SK-N-SH (cell line): ENCODE results near the gene NCS1.

Experiments
- GABPA ChIP-seq: IDR thresholded peaks from 2 replicates; pipeline ENCODE4 v1.4.0; 2012; ENCODE audit warnings: low read depth, mild to moderate bottlenecking
- JUND ChIP-seq: IDR thresholded peaks from 2 replicates; pipeline ENCODE4 v1.4.0; 2012
- SIN3A ChIP-seq: IDR thresholded peaks from 2 replicates; pipeline ENCODE4 v1.6.1; 2012; ENCODE audit warnings: low read depth, mild to moderate bottlenecking, low read length, moderate library complexity, borderline replicate concordance
- TF ChIP-seq, protein P1 (sequence below): fragments of 200-600 bp; sonication (generic); IDR thresholded peaks from 2 replicates; pipeline ENCODE4 v1.6.1; 2017; ENCODE audit warnings: antibody characterized with exemption, mild to moderate bottlenecking, moderate library complexity

DNA sequence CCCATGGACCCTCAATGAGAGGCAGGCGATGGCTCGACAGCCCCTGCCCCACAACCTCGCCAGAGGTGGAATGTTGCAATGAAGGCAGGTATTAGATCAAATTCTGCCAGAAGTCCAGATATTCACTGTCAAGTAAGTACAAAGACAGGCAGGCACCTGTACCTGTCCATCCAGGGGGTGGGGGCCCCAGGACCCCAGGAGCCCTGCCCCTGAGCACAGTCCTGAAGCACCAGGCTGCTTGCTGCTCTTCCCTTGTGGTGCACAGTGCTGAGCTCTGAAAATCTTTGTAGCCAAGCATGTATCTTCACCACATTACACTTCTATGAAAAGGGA lies 67.1 kb downstream of the NCS1 start:
- TF ChIP-seq SIN3A (no peak), GABPA (no peak), JUND (no peak)
- TF ChIP-seq, protein P1, sequence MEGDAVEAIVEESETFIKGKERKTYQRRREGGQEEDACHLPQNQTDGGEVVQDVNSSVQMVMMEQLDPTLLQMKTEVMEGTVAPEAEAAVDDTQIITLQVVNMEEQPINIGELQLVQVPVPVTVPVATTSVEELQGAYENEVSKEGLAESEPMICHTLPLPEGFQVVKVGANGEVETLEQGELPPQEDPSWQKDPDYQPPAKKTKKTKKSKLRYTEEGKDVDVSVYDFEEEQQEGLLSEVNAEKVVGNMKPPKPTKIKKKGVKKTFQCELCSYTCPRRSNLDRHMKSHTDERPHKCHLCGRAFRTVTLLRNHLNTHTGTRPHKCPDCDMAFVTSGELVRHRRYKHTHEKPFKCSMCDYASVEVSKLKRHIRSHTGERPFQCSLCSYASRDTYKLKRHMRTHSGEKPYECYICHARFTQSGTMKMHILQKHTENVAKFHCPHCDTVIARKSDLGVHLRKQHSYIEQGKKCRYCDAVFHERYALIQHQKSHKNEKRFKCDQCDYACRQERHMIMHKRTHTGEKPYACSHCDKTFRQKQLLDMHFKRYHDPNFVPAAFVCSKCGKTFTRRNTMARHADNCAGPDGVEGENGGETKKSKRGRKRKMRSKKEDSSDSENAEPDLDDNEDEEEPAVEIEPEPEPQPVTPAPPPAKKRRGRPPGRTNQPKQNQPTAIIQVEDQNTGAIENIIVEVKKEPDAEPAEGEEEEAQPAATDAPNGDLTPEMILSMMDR: no peak
